Dermis microvascular lymphatic vessel endothelial cell (primary cell): ENCODE measurements around the gene POLL. TPM values are rescaled to one million over a fixed set of nuclear protein-coding genes. Genes with fewer than 3 reads are reported as not detected.
A peak's percentile ranks its signal among the peaks of the same experiment; 100 is the strongest.

Experiments
- DNase-seq, 2 donors: peaks; one replicate each; pipeline versions ENCODE4 v3.0.0 to v3.0.0-alpha.2; 2010; ENCODE audit warnings: low read depth in 2 of 2
- total RNA-seq: library from RNA; depleted of rRNA; stranded (reverse); fragments of >200 nt; gene quantifications from 2 replicates; pipeline ENCODE4 v1.2.1, GENCODE V29; 2014

POLL gene
- total RNA-seq, 1 donor from 2014 or later: 5.6 TPM

DNA sequence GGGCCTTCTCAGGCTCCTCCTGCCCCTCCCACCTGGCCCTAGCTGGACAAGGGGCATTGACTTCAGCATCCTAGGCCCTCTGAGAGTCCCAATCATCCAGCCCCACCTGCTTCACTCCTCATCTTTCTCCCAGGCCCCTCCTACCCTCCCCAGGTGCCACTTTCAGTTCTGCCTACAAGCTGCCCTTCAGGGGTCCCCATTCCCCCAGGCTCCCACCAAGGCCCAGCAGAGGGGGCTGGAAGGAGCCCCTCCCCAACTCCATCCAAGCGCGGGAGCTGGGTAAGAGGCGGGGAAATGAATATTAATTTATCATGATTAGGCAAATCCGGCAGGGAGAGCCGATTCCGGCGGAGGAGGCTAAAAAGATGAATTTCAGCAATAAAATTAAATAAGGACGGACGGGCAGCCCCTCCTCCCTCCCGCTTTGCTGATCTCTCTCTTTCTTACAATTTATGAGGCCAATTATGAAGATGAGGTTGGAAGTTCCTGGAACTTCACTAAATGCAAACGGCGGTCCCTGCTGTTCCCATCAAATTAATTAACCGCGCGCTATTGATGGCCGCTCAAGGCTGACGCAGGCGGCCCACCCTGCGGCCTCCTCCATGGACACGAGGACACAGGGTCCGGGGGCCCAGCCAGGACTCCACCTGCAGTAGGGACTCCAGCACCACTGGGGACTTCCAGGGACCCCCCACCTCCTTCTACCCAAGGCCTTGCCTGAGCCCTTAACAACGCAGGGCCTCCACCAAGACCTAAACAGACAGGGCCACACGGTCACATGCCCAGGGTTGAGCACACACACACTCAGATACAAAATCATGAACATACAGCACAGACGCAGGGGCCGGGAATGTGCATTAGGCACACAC lies 13.9 kb downstream of the POLL start:
- no peak for DNase-seq

DNA sequence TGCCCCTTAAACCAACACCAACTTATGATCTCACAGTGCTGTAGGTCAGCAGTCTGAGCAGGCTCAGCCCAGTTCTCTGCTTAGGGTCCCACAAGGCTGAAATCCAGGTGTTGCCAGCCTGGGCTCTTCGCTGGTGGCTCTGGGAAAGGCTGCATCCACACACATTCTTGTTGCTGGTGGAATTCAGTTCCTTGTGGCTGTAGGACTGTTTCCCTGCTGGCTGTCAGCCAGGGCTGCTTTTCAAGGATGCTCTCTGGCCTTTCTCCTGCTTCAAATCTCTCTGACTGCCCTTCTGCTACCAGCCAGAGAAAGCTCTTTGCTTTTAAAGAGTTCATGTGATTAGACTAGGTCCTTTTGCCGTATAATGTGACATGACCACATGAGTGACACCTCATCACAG lies 15.3 kb downstream of the POLL start:
- no peak for DNase-seq

DNA sequence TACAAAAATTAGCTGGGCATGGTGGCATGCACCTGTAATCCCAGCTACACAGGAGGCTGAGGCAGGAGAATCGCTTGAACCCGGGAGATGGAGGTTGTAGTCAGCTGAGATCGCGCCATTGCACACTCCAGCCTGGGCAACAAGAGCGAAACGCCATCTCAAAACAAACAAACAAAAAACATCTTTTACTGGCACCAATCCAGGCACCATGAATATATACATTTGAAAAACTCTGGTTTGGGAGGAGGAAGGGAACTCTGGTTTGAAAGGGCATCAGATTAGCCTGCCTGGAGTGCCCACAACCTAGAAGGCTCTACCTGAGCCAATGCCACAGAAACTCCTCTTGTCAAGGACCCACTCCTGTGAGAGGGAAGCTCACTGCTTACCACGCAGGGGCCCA lies 15.9 kb downstream of the POLL start:
- no peak for DNase-seq

DNA sequence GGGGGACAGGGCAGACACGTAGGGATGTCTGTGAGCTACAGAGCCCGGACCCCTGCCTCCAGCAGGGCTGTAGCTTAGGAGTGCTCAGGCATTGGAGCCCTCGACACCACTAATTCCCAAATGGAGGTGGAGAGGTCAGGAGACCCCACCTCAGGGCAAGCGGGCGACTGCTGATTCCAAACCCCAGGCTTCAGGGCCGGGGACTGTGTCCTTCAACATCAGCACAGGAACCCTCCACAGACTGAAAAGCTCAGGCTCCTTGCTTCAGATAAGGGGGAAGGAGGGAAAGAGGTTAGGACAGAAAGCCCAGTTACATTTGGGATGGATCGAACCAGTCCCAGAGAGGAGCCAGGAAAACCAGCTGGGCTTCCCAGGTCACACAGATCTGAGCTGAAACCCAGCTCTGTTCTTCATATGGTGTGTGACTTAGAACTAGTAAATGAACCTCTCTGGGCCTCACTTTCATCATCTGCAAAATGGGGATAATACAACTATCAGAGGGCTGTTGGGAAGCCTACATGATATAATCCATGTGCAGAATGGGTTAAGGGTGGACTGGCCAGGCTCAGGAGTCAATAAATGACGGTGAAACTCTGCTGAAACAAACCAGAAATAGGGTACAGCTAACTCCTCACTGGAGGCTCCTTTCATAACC lies 16.7 kb downstream of the POLL start:
- no peak for DNase-seq

DNA sequence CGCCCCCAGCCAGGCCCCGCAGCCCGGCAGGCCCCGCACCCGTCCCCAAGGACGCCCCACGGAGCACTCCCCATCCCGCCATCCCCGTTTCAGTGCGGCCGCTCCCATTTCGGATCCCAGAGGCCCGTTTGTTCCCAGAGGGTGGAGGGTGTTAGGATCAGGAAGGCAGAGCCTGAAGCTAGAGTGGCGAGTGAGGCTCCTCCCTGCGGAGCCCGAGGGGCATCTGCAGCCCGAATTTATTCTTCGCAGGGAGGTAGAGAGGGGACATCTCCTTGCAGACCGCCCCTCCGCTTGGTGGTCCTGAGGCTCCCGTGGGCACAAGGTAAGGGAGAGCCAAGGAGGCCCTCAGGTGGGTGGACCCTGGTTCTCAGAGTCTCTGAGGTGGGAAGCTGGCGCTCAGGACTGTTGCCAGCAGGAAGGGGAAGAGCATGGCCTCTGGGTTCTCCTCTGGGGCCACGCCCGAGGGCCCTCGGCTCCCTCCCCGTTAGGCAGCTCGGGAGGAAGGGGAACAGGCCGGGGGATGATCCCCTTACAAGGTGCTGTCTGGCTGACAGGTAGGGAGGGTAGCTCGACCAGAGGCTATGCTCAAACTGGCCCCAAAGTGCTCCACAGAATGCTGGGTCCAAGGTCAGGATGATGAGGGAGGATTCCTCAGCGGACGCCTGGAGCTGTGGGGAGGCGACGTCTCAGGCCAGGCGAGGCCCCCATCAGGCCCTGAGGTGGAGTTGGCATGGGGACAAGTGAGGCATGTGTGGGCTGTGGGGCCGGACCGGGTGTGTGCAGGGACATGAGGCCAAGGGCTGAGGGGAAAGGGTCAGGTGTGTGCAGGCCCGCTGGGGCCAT lies 17.4 kb downstream of the POLL start:
- no peak for DNase-seq

DNA sequence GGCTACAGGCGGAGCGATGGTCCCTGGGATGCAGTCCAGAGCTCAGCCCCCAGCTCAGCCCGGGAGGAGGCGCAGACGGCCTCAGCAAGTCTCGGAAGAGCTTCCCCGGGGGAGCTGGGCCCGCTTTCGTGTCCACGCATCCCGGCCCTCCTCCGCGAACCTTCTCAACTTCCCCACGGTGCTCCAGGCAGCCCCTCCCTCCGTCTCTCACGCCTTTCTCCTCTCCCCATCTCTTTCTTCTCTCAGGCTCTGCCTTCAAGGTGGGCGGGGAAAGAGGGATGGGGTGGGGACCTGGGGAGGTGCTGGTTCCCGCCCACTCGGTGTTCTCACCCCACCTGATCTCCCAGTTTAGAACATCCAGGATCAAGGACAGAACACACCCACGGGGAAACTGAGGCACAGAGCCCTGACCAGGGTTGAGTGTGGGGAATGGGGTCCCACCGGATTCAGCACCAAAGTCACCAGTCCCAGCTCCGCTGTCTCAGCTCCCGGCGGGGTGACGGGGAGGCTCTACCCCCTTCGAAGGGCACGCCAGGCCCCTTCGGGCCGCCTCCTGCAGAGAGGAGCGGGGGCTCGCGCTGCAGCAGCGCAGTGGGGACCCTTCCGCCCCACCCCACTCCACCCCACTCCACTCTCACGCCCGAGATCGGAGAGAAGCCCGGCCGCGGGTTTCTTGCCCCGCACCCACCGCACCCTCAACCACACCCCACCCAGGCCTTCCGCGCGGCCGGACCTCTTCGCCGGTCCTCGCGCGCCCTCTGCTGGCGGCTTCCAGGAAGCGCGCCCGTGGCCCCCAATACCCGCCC lies 18.2 kb downstream of the POLL start:
- peak in 1 of 2 donors; percentile 60 for DNase-seq

DNA sequence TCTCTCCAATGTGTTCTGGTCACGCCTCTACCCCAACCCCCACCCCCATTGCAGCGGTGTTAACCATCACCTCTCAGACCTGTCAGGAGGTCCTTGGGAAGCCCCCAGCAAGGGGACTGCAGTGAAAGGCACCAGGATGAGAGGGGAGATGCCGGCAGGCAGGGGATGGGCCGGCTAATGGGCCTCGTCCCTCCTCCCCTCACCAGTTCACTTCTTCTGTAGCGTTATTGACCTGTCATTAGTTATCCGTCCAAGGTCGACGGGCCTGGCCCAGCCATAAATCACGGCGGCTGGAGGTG lies 18.8 kb downstream of the POLL start:
- DNase-seq: no peak

DNA sequence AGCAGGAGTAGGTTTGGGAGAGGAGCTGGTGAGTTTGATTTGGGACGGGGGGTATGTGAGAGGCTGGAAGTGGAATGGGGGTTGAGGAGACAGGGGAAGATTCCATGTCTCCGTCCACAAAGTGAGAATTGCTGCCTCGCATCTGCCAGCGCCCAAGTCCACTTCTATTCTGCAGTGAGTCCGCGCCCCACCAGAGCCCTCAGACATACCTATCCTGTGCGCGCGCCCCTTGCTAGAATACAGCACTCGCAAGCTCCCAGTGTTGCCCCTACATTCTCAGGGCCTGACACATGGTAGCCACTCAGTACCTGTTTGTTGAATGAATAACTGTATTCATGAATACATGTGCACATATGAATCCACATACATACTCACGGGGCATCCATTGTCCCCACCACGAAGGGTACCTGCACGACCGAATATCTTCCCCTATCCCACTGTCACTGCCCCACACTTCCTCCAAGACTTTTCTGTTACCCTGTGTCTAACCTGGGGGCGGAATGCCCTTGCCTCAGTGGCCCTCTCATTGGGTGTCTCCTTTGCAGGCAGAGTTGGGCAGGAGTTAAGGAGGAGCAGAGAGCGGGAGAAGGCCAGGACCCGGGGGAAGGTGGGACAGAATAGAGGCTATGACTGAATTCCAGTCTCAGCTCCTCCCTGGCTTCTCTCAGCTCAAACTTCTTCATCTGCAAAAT lies 19.9 kb downstream of the POLL start:
- no peak for DNase-seq

DNA sequence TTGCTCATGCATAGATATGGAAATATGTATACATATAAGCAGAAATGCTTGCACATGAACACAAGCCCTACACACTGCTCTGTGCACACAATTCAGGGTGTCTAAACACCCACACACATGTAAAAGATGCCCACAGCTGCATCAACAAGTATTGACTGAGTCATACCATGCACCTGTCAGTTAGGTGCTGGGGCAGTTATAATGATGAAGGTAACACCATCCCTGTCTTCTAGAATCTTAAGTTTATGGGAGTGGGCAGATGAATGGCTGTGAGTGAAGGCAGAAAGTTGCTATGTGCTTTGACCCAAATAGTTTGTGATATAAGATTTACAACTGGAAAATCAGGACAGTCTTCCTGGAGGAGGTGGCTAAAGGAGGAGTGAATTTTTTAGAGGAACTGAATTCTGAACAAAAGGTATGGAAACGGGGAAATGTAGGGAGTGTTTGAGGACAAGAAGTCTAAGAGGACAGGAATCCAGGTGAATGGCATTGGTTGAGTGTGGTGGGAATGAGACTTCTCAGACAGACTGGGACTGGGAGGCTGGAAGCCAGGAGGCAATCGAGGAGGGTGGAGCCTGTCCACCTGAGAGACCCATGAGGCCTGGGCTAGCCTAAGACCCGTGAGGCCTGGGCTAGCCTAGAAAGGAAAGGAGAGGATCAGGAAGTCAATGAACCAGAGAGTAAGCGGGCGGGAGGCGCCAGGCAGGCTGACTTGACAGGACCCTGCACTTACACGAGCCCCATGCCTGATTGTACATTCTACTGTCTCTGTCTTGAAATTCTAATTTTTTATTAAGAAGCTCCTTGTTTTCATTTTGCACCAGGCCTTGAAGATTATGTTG lies 20.7 kb downstream of the POLL start:
- DNase-seq: no peak

DNA sequence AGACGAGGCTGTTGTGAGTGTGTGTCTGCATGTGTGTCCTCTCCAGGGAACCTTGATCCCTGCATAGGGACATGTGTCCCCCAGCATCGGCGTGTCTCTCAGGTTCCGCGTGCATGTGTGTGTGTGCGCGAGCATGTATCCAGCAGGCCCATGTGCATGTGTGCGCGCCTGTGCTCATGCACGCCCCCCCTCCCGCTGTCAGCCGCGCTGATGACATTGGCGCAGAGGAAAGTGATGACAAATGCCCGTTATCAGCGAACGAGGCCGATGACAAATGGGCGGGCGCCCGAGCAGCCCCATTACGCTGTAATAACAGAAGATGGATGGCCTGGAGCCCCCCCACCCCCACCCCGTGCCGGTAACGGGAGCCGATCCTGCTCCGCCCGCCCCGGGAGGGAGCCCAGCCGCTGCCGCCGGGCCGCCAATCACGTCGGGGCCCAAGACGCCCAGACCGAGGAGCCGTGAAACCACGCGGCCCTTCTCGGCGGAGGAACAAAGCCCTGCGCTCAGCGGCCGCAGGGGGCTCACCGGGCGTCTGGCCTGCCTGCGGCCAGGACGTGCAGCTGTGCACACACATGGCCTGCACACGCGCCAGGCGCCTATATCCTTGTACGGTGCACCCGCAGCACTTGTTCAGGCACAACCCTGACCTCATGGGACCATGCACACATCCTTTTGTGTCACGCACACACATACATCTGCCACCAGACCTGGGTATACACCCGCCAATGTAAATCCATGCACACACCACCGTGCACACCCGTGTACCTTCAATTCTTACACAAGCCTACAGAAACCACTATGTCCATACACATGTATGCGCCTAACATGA lies 21.5 kb downstream of the POLL start:
- DNase-seq: peak in 1 of 2 donors; percentile 41

DNA sequence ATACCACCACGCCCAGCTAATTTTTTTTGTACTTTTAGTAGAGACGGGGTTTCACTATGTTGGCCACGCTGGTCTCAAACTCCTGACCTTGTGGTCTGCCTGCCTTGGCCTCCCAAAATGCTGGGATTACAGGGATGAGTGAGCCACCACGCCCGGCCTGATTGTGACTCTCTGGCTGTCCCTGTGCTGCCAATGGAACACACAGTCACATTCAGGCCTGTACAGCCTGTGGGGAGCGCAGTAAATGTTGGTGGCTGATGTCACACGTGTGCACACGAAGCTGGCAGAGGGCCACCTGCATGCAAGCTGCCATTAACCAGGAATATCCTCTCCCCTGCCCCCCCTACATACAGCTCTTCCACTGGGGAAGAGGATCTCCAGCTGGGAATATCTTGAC lies 22.1 kb downstream of the POLL start:
- no peak for DNase-seq

DNA sequence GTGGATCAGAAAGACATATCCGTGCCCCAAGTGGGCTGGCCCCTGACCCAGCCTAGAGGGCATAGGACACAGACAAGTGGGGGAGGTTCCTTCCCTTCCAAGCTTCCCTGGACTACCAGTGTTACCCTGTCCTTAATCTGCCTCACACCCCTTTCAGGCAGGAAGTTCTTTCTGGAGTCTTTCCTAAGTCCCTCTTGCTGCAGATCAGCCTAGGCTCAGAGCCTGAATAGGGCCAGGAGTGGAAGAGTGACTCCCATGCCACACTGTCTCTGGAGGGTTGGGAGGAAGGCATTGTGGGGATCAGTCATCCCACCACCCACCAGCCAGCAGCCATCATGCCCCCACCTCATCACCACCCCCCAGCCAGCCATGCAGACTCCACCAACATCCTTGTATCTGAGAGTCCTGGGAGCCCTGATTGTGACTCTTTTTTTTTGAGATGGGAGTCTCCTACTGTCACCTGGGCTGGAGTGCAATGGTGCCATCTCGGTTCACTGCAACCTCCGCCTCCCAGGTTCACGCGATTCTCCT lies 22.6 kb downstream of the POLL start:
- no peak for DNase-seq

DNA sequence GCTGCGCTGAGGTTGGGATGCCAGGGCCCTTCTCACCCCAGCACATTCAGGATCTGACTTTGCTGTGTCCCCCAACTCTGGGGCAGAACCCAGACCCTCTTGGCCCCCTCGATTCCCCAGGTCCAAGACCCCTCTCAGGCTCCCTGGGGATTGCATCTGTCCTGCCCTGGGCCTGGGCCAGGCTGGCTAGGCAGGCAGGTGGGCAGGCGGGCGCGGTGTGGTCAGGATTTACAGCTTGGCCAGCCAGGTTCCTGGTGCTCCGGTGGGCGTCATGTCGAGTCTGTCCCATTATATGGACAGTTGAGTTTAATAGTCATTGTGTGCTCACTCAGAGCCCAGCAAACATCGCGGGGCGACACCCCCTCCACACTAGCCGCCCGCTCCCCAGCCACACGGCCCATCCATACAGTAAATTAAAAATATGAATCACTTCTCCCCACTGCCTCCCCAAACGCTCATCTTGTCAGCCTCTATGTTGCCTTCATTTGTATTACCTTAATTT lies 23.5 kb downstream of the POLL start:
- no peak for DNase-seq

DNA sequence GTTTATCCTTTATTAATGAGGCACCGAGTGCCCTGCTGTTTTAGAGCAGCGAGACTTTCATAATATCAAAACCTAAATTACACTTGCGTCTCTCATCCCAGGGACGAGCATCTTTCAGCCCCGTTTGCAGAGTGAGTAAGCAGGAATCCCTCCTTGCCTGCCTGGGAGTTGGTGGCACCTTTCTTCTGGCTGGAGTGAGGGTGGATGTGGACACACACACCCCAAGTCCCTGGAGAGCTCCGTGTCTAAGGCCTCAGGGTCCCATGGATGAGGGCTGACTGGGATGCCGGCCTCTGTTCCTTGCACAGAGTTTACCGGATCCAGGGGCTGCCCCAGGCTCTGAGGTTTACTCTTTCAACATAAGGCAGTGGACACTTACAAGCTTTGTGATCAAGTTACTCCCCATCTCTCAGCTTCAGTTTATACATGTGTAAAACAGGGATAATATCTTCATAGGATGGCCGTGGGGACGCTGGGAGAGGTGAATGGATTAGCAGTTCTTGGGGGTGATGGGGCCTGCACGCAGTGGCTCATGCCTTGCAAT lies 24.5 kb downstream of the POLL start:
- DNase-seq: no peak

DNA sequence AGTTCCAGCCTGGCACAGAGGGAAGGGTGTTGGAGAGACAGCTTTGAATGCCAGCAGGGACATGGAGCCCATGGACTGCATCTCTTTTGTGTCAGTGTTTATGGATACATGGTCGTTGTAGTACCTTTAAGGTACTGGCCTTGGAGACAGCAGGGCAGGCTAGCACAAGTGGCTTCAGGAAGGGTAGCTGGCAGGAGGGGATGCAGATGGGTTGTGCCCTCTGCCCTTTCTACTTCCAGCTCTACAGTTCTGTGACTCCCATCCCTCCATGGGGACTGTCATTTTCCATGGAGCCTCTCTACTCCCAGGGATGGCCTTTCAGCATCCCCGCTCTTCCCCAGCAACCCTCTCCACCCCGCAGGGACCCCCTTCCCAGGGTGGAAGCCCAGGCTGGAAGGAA lies 25.1 kb downstream of the POLL start:
- DNase-seq: peak; percentile 68 to 84

DNA sequence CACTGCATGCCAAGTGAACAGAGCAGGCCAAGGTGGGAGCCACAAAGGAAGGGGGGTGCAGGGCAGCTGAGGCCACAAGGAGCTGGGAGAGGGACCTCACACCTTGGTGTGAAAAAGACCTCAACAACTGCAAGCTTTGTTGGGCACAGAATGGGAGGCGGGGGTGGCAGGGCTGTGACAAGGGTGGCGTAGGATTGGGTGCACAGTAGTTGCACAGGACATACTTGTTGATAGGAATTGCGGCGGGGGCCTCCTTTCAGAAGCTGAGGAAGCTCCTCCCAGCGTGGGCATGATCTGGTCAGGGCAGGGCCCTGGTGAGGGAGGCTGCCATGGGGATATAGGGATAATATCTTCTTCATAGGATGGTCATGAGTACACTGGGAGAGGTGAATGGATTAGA lies 25.8 kb downstream of the POLL start:
- no peak for DNase-seq

DNA sequence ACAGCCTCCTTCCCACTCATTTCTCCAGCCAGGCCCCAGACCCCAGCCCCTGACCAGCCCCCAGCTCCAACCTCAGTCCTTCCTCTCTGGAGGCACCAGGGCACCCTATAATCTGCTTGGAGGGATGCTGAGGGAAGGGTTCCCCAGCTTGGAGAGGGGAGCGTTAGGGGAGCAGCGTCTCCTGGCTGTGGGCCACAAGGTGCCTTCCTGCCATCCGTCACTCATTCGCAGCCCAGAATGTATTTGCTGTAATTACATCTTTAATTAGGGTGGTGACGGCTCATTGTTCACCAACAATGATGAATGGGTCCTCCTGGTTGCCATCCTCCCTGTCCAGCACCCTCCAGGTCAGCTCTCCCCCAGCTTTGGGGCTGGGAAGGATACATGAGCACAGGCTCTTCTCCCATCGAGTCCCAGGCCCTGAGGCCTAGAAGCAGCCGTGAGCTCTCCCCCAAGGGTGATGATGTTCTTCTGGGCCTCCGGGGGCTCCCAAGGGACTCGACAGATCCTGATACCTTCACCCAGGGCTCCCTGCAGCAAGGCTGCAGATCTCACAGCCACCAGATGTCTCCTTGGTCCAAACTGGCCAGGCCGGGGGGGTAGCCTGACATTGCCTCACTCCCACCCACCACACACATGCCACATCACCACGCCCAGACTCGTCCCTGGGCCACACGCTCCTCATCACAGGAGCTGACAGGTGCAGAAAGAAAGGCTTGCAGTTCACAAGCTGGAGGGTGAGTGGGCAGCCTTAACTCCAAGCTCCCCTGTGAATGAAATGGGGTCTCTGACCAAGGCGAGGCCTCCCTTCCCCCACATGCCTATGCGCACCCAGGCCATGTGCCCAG lies 26.8 kb downstream of the POLL start:
- no peak for DNase-seq
